Stimulated activated naive CD4-positive, alpha-beta T cell (primary cell): ENCODE measurements around the gene NACC1.

Experiments
- DNase-seq, 6 experiments: peaks; one replicate each; lab custom pipeline; 2025; lab: John Stamatoyannopoulos, UW

The NACC1 gene

GRCh38 chr19:13100031-13100588 lies 18.0 kb upstream of the NACC1 start:
- peak; percentile 14 to 70 (median 32) for DNase-seq

GRCh38 chr19:13100841-13101589 lies 17.0 kb upstream of the NACC1 start:
- DNase-seq, result no peak

GRCh38 chr19:13101590-13102415 lies 16.3 kb upstream of the NACC1 start:
- no peak for DNase-seq

DNA sequence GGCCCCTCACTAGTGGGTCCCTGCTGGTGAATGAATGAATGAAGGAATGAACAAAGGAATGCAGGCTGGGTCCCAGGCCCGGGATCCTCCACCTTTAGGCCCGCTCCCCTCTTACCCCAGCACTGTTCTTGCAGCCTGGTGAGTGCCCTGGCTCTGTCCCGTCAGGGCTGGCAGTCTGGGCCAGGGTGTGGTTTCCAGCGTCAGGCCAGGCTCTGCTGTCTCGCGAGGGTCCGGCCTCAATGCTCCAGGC lies 15.7 kb upstream of the NACC1 start:
- no peak for DNase-seq

GRCh38 chr19:13102666-13103580 lies 15.1 kb upstream of the NACC1 start, which contains the start of gene LYL1:
TSS of gene LYL1 (minus strand) at chr19:13102858. CDS start at chr19:13101171, 1,687 bp downstream.
- peak in 3 of 6 experiments; percentile 26 to 39 (median 28) for DNase-seq

GRCh38 chr19:13103581-13104359 lies 14.3 kb upstream of the NACC1 start:
- no peak for DNase-seq

- DNase-seq, result peak; percentile 34 to 67 (median 58)
Observed at GRCh38 chr19:13104360-13104847, 13.7 kb upstream of the NACC1 start.

- peak in 1 of 6 experiments; percentile 43 for DNase-seq
Observed at GRCh38 chr19:13104848-13105711, 13.0 kb upstream of the NACC1 start.

GRCh38 chr19:13109361-13110098 lies 8.5 kb upstream of the NACC1 start:
- no peak for DNase-seq

DNA sequence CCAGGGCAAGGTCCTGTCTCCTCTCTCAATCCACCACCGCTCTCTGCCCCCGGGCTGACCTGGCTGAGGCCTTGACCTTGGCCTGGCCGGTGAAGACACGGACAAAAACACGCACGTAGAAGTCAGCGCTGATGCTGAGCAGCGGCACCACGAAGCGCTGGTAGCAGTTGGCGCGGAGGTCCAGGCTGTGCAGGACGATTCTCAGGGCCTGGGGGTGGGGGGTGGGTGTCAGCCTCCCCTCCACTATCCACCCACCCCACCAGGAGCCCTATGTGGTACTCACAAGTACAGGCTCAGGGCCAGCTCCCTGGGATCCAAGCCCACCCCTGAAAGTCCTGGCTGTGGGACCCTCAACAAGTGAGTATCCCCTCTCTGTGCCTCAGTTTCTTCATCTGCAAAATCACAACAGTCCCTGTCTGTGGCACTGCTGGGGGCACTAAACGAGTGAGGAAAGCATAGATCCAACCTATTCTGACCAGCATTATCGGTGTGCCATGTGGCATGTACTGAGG lies 7.9 kb upstream of the NACC1 start:
- no peak for DNase-seq

DNA sequence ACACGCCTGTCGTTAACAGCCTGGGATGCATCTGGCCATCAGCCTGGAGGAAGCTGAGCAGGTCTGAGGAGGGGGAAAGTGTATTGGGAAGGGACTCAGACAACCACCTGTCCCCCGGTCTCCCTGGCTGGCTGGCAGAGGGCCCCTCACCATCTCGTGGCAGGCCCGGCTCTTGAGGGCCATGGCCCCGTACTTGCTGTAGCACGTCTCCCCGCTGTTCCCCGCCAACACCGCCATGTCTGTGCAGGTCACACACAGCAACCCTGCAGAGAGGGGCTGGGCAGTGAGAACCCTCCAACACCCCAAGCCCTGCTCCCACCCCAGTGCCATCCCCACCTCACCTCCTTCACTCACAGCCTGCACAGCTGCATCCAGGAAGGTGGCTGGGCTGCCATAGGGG lies 5.5 kb upstream of the NACC1 start:
- no peak for DNase-seq

- DNase-seq, result no peak
Observed at GRCh38 chr19:13115936-13116281, 2.2 kb upstream of the NACC1 start.

GRCh38 chr19:13116282-13117175 lies 1.5 kb upstream of the NACC1 start, which contains the start of gene TRMT1:
TSS of gene TRMT1 (minus strand) at chr19:13116740. CDS start at chr19:13116399, 341 bp downstream.
- DNase-seq, result peak; percentile 78 to 89 (median 85)

- DNase-seq, result peak in 4 of 6 experiments; percentile 48 to 77 (median 62)
Observed at GRCh38 chr19:13117176-13117771, 790 bp upstream of the NACC1 start.

DNA sequence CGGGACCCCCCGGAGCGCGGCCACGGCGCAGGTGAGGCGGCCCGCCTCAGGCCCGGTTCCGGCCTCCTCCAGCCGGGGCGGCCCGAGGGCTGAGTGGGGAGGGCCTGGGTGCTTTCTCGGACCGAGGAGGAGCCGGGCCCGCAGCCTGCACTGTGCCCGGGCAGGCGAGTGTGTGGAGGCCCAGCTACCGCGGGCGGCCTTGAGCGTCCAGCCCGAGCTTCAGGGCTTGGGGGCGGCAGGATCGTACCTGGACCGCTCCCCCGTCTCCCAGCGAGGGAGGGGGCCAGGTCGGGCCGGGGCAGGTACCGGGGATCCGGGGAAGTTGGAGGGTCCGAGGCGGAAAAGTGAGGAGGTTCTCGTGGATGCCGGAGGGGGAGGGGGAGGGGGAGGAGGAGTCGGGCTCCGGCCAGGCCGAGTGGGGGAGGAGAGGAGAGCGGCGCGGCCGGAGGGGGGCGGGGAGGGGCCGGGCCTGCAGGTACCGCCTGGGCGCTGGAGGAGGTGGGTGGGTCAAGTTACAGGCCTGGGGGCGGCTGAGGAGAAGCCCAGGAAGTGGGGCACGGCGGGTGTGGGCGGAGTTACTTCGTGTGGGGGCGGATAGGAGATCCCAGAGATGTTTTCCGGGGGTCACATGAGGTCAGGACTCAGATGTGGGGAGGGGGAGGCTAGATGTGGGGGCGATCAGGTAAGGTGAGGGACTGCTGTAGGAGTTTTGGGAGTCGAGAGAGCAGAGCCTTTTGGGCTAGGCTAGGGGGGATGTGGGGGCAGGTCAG lies 545 bp downstream of the NACC1 start:
- DNase-seq, result peak in 2 of 6 experiments; percentile 32 to 40

DNA sequence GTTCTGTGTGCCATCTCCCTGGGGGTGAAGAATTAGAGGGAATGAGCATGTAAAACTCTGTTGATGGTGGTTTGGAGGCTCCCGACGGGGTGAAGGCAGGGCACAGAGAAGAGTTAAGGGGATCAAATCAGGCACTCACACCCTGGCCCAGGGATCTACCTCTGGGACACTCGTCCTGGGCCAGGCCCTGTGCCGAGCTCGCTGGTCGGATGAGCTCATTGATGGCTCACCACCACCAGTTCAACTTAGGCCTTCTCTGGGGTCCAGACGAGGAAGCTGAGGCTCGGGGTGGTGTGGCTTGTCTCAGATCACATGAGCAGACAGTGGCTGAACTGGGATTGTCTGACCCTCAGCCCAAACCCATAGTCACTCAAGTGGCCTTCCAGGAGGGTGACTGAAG lies 1.6 kb downstream of the NACC1 start:
- no peak for DNase-seq

DNA sequence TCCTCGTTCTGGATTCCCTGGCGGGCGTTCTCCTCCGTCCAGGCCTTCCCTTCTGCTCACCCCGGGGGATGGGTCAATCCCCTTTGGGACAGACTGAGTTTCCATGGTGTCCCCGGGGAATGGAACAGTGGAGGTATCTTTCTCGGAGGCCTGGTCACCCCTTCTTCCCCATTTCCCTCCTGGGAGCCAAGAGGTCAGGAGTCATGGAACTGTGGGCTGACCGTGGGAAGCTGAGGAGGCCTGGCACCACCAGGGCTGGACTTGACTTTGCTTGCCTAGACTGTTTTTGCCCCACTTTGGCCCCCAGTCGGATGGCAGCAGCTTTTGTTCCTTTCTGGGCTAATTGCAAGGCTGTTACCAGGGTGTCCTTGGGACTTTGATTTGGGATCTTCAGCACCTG lies 2.0 kb downstream of the NACC1 start:
- DNase-seq, result no peak
